ENCODE data around the gene ARL3. TPM values are rescaled to one million over a fixed set of nuclear protein-coding genes. Genes with fewer than 3 reads are reported as not detected.

The ARL3 gene
- polyA plus RNA-seq, 2 donors: 2.2 to 4.6 TPM

- Histone ChIP-seq H3K36me3 (ENCODE audit: control insufficient read depth in 2 of 2, insufficient read depth in 2 of 2, low read length in 1 of 2) (peaks cover 0 to 4% of the 10 kb centered on the region in 2 donors), H3K27ac (ENCODE audit: low read depth in 2 of 2, low read length in 1 of 2) (no peak overlapping the region), H3K9me3 (ENCODE audit: control insufficient read depth in 2 of 2, insufficient read depth in 1 of 2, low read depth in 1 of 2, low read length in 1 of 2) (no peaks in the 10 kb centered on the region), H3K27me3 (ENCODE audit: control insufficient read depth in 1 of 2, insufficient read depth in 2 of 2, low read length in 2 of 2) (no peaks in the 10 kb centered on the region), H3K4me3 (ENCODE audit: low read depth in 1 of 2, low read length in 2 of 2) (no peak overlapping the region), H3K4me1 (ENCODE audit: control insufficient read depth in 2 of 2, insufficient read depth in 2 of 2, low read length in 1 of 2) (no peaks in the 10 kb centered on the region)
Observed at GRCh38 chr10:102738692-102739121, 24.5 kb upstream of the ARL3 start.

- Histone ChIP-seq H3K27ac (ENCODE audit: low read depth in 2 of 2, low read length in 1 of 2) (no peak overlapping the region), H3K4me3 (ENCODE audit: low read depth in 1 of 2, low read length in 2 of 2) (no peak overlapping the region), H3K36me3 (ENCODE audit: control insufficient read depth in 2 of 2, insufficient read depth in 2 of 2, low read length in 1 of 2) (peaks cover 4 to 5% of the 10 kb centered on the region in 2 donors), H3K9me3 (ENCODE audit: control insufficient read depth in 2 of 2, insufficient read depth in 1 of 2, low read depth in 1 of 2, low read length in 1 of 2) (no peaks in the 10 kb centered on the region), H3K4me1 (ENCODE audit: control insufficient read depth in 2 of 2, insufficient read depth in 2 of 2, low read length in 1 of 2) (no peaks in the 10 kb centered on the region), H3K27me3 (ENCODE audit: control insufficient read depth in 1 of 2, insufficient read depth in 2 of 2, low read length in 2 of 2) (no peaks in the 10 kb centered on the region)
- 75 to 76% methylated on average over 9 of the region's 9 CpGs for WGBS, 2 donors
Observed at GRCh38 chr10:102735065-102735562, 20.9 kb upstream of the ARL3 start.

- Histone ChIP-seq H3K27ac (ENCODE audit: low read depth in 2 of 2, low read length in 1 of 2) (no peak overlapping the region), H3K27me3 (ENCODE audit: control insufficient read depth in 1 of 2, insufficient read depth in 2 of 2, low read length in 2 of 2) (no peaks in the 10 kb centered on the region), H3K36me3 (ENCODE audit: control insufficient read depth in 2 of 2, insufficient read depth in 2 of 2, low read length in 1 of 2) (peaks cover 4 to 10% of the 10 kb centered on the region in 2 donors), H3K9me3 (ENCODE audit: control insufficient read depth in 2 of 2, insufficient read depth in 1 of 2, low read depth in 1 of 2, low read length in 1 of 2) (no peaks in the 10 kb centered on the region), H3K4me3 (ENCODE audit: low read depth in 1 of 2, low read length in 2 of 2) (no peak overlapping the region), H3K4me1 (ENCODE audit: control insufficient read depth in 2 of 2, insufficient read depth in 2 of 2, low read length in 1 of 2) (no peaks in the 10 kb centered on the region)
- WGBS, 2 donors: 0 to 64% methylated on average over 1 of the region's 1 CpG
Observed at GRCh38 chr10:102732661-102733060, 18.5 kb upstream of the ARL3 start.

GRCh38 chr10:102731222-102731800 is 17.1 kb upstream of the ARL3 start:
- Histone ChIP-seq H3K27me3 (ENCODE audit: control insufficient read depth in 1 of 2, insufficient read depth in 2 of 2, low read length in 2 of 2) (no peaks in the 10 kb centered on the region), H3K4me3 (ENCODE audit: low read depth in 1 of 2, low read length in 2 of 2) (no peak overlapping the region), H3K4me1 (ENCODE audit: control insufficient read depth in 2 of 2, insufficient read depth in 2 of 2, low read length in 1 of 2) (no peaks in the 10 kb centered on the region), H3K9me3 (ENCODE audit: control insufficient read depth in 2 of 2, insufficient read depth in 1 of 2, low read depth in 1 of 2, low read length in 1 of 2) (no peaks in the 10 kb centered on the region), H3K36me3 (ENCODE audit: control insufficient read depth in 2 of 2, insufficient read depth in 2 of 2, low read length in 1 of 2) (peaks cover 4 to 16% of the 10 kb centered on the region in 2 donors), H3K27ac (ENCODE audit: low read depth in 2 of 2, low read length in 1 of 2) (no peak overlapping the region)
- WGBS, 2 donors: 79 to 80% methylated on average over 5 of the region's 5 CpGs

GRCh38 chr10:102729029-102730026 is 15.1 kb upstream of the ARL3 start:
- Histone ChIP-seq H3K36me3 (ENCODE audit: control insufficient read depth in 2 of 2, insufficient read depth in 2 of 2, low read length in 1 of 2) (peaks cover 0 to 16% of the 10 kb centered on the region in 2 donors), H3K27me3 (ENCODE audit: control insufficient read depth in 1 of 2, insufficient read depth in 2 of 2, low read length in 2 of 2) (no peaks in the 10 kb centered on the region), H3K27ac (ENCODE audit: low read depth in 2 of 2, low read length in 1 of 2) (no peak overlapping the region), H3K4me3 (ENCODE audit: low read depth in 1 of 2, low read length in 2 of 2) (no peak overlapping the region), H3K4me1 (ENCODE audit: control insufficient read depth in 2 of 2, insufficient read depth in 2 of 2, low read length in 1 of 2) (no peaks in the 10 kb centered on the region), H3K9me3 (ENCODE audit: control insufficient read depth in 2 of 2, insufficient read depth in 1 of 2, low read depth in 1 of 2, low read length in 1 of 2) (no peaks in the 10 kb centered on the region)
- WGBS, 2 donors: 51 to 53% methylated on average over 27 to 30 of the region's 30 CpGs

- no peaks in the 10 kb centered on the region for H3K9me3 ChIP-seq (ENCODE audit: control insufficient read depth in 2 of 2, insufficient read depth in 1 of 2, low read depth in 1 of 2, low read length in 1 of 2)
- H3K4me1 ChIP-seq (ENCODE audit: control insufficient read depth in 2 of 2, insufficient read depth in 2 of 2, low read length in 1 of 2): no peaks in the 10 kb centered on the region
- H3K27ac ChIP-seq (ENCODE audit: low read depth in 2 of 2, low read length in 1 of 2): no peak overlapping the region
- WGBS, 2 donors: 70 to 73% methylated on average over 12 to 13 of the region's 13 CpGs
- no peaks in the 10 kb centered on the region for H3K27me3 ChIP-seq (ENCODE audit: control insufficient read depth in 1 of 2, insufficient read depth in 2 of 2, low read length in 2 of 2)
- peaks cover 0 to 11% of the 10 kb centered on the region in 2 donors for H3K36me3 ChIP-seq (ENCODE audit: control insufficient read depth in 2 of 2, insufficient read depth in 2 of 2, low read length in 1 of 2)
- no peak overlapping the region for H3K4me3 ChIP-seq (ENCODE audit: low read depth in 1 of 2, low read length in 2 of 2)
Observed at GRCh38 chr10:102727037-102727818, 13.0 kb upstream of the ARL3 start.

- WGBS, 2 donors: 57 to 58% methylated on average over 3 of the region's 3 CpGs
- no peak overlapping the region for H3K27ac ChIP-seq (ENCODE audit: low read depth in 2 of 2, low read length in 1 of 2)
- no peaks in the 10 kb centered on the region for H3K4me1 ChIP-seq (ENCODE audit: control insufficient read depth in 2 of 2, insufficient read depth in 2 of 2, low read length in 1 of 2)
- no peak overlapping the region for H3K4me3 ChIP-seq (ENCODE audit: low read depth in 1 of 2, low read length in 2 of 2)
- H3K36me3 ChIP-seq (ENCODE audit: control insufficient read depth in 2 of 2, insufficient read depth in 2 of 2, low read length in 1 of 2): peaks cover 0 to 11% of the 10 kb centered on the region in 2 donors
- no peaks in the 10 kb centered on the region for H3K27me3 ChIP-seq (ENCODE audit: control insufficient read depth in 1 of 2, insufficient read depth in 2 of 2, low read length in 2 of 2)
- no peaks in the 10 kb centered on the region for H3K9me3 ChIP-seq (ENCODE audit: control insufficient read depth in 2 of 2, insufficient read depth in 1 of 2, low read depth in 1 of 2, low read length in 1 of 2)
Observed at GRCh38 chr10:102726274-102726673, 12.1 kb upstream of the ARL3 start.

GRCh38 chr10:102723989-102724388 is 9.8 kb upstream of the ARL3 start:
- Histone ChIP-seq H3K9me3 (ENCODE audit: control insufficient read depth in 2 of 2, insufficient read depth in 1 of 2, low read depth in 1 of 2, low read length in 1 of 2) (no peaks in the 10 kb centered on the region), H3K4me3 (ENCODE audit: low read depth in 1 of 2, low read length in 2 of 2) (no peak overlapping the region), H3K36me3 (ENCODE audit: control insufficient read depth in 2 of 2, insufficient read depth in 2 of 2, low read length in 1 of 2) (peaks cover 0 to 8% of the 10 kb centered on the region in 2 donors), H3K4me1 (ENCODE audit: control insufficient read depth in 2 of 2, insufficient read depth in 2 of 2, low read length in 1 of 2) (no peaks in the 10 kb centered on the region), H3K27ac (ENCODE audit: low read depth in 2 of 2, low read length in 1 of 2) (no peak overlapping the region), H3K27me3 (ENCODE audit: control insufficient read depth in 1 of 2, insufficient read depth in 2 of 2, low read length in 2 of 2) (no peaks in the 10 kb centered on the region)
- WGBS, 2 donors: 98% methylated on average over 4 of the region's 4 CpGs

GRCh38 chr10:102721954-102722353 is 7.8 kb upstream of the ARL3 start:
- Histone ChIP-seq H3K36me3 (ENCODE audit: control insufficient read depth in 2 of 2, insufficient read depth in 2 of 2, low read length in 1 of 2) (peaks cover 0 to 5% of the 10 kb centered on the region in 2 donors), H3K9me3 (ENCODE audit: control insufficient read depth in 2 of 2, insufficient read depth in 1 of 2, low read depth in 1 of 2, low read length in 1 of 2) (no peaks in the 10 kb centered on the region), H3K4me3 (ENCODE audit: low read depth in 1 of 2, low read length in 2 of 2) (no peak overlapping the region), H3K27me3 (ENCODE audit: control insufficient read depth in 1 of 2, insufficient read depth in 2 of 2, low read length in 2 of 2) (no peaks in the 10 kb centered on the region), H3K4me1 (ENCODE audit: control insufficient read depth in 2 of 2, insufficient read depth in 2 of 2, low read length in 1 of 2) (no peaks in the 10 kb centered on the region), H3K27ac (ENCODE audit: low read depth in 2 of 2, low read length in 1 of 2) (no peak overlapping the region)
- WGBS, 2 donors: 73 to 75% methylated on average over 4 of the region's 4 CpGs

All from esophagus (tissue), 2 donors.